DOHH2 (cell line): ENCODE results near the gene GRB2.

Experiments
- H3F3A ChIP-seq: fragments of 200-600 bp; sonication (generic), shearing (Covaris generic); 2 replicates; pipeline ENCODE4 v1.6.0; 2016; ENCODE audit warnings: antibody characterized with exemption, mild to moderate bottlenecking; ENCODE audit not compliant: control insufficient read depth, insufficient read depth
- H3K27ac ChIP-seq: fragments of 200-600 bp; sonication (generic); 2 replicates; pipeline ENCODE4 v1.5.1; 2014; ENCODE audit warnings: low read depth, mild to moderate bottlenecking, low read length, moderate library complexity
- H3K27me3 ChIP-seq: fragments of 200-600 bp; sonication (generic); 2 replicates; pipeline ENCODE4 v1.6.1; 2014; ENCODE audit warnings: mild to moderate bottlenecking, low read length, mixed read lengths; ENCODE audit not compliant: control insufficient read depth
- H3K36me3 ChIP-seq: fragments of 200-600 bp; sonication (generic); 2 replicates; pipeline ENCODE4 v1.6.1; 2014; ENCODE audit warnings: mild to moderate bottlenecking, low read length, moderate library complexity, mixed read lengths; ENCODE audit not compliant: control insufficient read depth
- H3K4me1 ChIP-seq: fragments of 200-600 bp; sonication (generic); 2 replicates; pipeline ENCODE4 v1.6.1; 2014; ENCODE audit warnings: mild to moderate bottlenecking, low read length, mixed read lengths; ENCODE audit not compliant: control insufficient read depth
- H3K4me2 ChIP-seq: fragments of 200-600 bp; sonication (generic); 2 replicates; pipeline ENCODE4 v1.6.0; 2014; ENCODE audit warnings: mild to moderate bottlenecking, low read length, moderate library complexity
- H3K4me3 ChIP-seq: fragments of 200-600 bp; sonication (generic); 2 replicates; pipeline ENCODE4 v1.5.1; 2014; ENCODE audit warnings: mild to moderate bottlenecking, low read length, mixed read lengths
- H3K79me2 ChIP-seq: fragments of 200-600 bp; sonication (generic); 2 replicates; pipeline ENCODE4 v1.6.1; 2014; ENCODE audit warnings: mild to moderate bottlenecking, low read length, mixed read lengths; ENCODE audit not compliant: control insufficient read depth
- H3K9me2 ChIP-seq: fragments of 200-600 bp; sonication (generic); replicated peaks from 2 replicates; pipeline ENCODE4 v1.6.1; 2014; ENCODE audit warnings: mild to moderate bottlenecking, low read length, mixed read lengths; ENCODE audit not compliant: control insufficient read depth
- H3K9me3 ChIP-seq: fragments of 200-600 bp; sonication (generic); 2 replicates; pipeline ENCODE4 v1.6.1; 2014; ENCODE audit warnings: antibody characterized with exemption, low read length, mixed read lengths; ENCODE audit not compliant: control insufficient read depth, insufficient read depth
- H4K20me1 ChIP-seq: fragments of 200-600 bp; sonication (generic); 2 replicates; pipeline ENCODE4 v1.6.0; 2014; ENCODE audit warnings: low read depth, mild to moderate bottlenecking, antibody characterized with exemption, low read length, moderate library complexity; ENCODE audit not compliant: control insufficient read depth, insufficient read depth
- EZH2phosphoT487 ChIP-seq: fragments of 200-600 bp; sonication (generic); IDR thresholded peaks from 2 replicates; pipeline ENCODE4 v1.6.1; 2017; ENCODE audit warnings: borderline replicate concordance, mild to moderate bottlenecking, antibody characterized with exemption, low read length, moderate library complexity, mixed read lengths
- TF ChIP-seq, protein P1 (sequence below): fragments of 200-600 bp; sonication (generic); IDR thresholded peaks from one replicate; pipeline ENCODE4 v1.5.1; 2014; ENCODE audit warnings: antibody characterized with exemption, mild to moderate bottlenecking, low read depth, low read length; ENCODE audit not compliant: poor library complexity, severe bottlenecking

The GRB2 gene

GRCh38 chr17:75373280-75373679 is 32.2 kb downstream of the GRB2 start:
- Histone ChIP-seq H3K4me2 (no peak overlapping the region), H3K9me3 (no peaks in the 10 kb centered on the region), H3K79me2 (peaks cover 99% of the 10 kb centered on the region), H3K27me3 (no peaks in the 10 kb centered on the region), H4K20me1 (peaks cover 33% of the 10 kb centered on the region), H3F3A (peaks cover 4% of the 10 kb centered on the region; the same call in 1 of the 2 replicates), H3K4me3 (no peak overlapping the region), H3K4me1 (peaks cover 79% of the 10 kb centered on the region), H3K27ac (no peak overlapping the region), H3K36me3 (peaks cover 65% of the 10 kb centered on the region), H3K9me2 (no peaks in the 10 kb centered on the region)
- TF ChIP-seq, protein P1, sequence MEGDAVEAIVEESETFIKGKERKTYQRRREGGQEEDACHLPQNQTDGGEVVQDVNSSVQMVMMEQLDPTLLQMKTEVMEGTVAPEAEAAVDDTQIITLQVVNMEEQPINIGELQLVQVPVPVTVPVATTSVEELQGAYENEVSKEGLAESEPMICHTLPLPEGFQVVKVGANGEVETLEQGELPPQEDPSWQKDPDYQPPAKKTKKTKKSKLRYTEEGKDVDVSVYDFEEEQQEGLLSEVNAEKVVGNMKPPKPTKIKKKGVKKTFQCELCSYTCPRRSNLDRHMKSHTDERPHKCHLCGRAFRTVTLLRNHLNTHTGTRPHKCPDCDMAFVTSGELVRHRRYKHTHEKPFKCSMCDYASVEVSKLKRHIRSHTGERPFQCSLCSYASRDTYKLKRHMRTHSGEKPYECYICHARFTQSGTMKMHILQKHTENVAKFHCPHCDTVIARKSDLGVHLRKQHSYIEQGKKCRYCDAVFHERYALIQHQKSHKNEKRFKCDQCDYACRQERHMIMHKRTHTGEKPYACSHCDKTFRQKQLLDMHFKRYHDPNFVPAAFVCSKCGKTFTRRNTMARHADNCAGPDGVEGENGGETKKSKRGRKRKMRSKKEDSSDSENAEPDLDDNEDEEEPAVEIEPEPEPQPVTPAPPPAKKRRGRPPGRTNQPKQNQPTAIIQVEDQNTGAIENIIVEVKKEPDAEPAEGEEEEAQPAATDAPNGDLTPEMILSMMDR: no peak
- no peak for TF ChIP-seq EZH2phosphoT487

- Histone ChIP-seq H3K36me3 (peaks cover 55% of the 10 kb centered on the region), H3K9me3 (no peaks in the 10 kb centered on the region), H3K4me2 (peak overlapping the region; percentile 40), H3K4me3 (0 out of 2 replicates have a peak overlapping the region, but pooled peaks have one; percentile 19), H3F3A (peaks cover 4% of the 10 kb centered on the region; the same call in 1 of the 2 replicates), H3K9me2 (no peaks in the 10 kb centered on the region), H3K4me1 (peaks cover 79% of the 10 kb centered on the region), H3K27me3 (no peaks in the 10 kb centered on the region), H3K27ac (no peak overlapping the region), H4K20me1 (peaks cover 33% of the 10 kb centered on the region), H3K79me2 (peaks cover 99% of the 10 kb centered on the region)
- TF ChIP-seq, protein P1: no peak
- no peak for TF ChIP-seq EZH2phosphoT487
Observed at GRCh38 chr17:75371981-75372380, 33.5 kb downstream of the GRB2 start.

DNA sequence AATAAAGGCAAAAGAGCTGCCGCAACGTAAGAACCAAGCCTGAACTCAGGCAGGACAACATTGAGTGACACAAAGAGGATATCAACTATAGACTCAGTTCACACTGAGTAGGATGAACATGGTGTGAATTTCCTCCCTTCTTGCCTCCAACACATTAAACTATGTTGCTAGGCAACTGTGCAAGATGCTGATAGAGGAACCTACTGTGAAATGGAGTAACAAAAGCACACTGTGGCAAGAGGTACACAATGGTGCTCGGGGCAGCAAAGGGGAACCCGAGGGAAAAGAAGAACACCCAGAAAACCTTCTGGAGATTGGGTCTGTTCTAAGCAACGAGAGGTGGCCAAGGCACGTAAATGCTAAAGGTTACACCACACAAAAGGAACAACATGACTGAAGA is 34.1 kb downstream of the GRB2 start:
- H3K27ac ChIP-seq: no peak overlapping the region
- peaks cover 79% of the 10 kb centered on the region for H3K4me1 ChIP-seq

More for the DNA sequence above, 34.1 kb downstream of the GRB2 start:
- Histone ChIP-seq H3K27me3 (no peaks in the 10 kb centered on the region), H3K9me2 (no peaks in the 10 kb centered on the region), H3K79me2 (peaks cover 99% of the 10 kb centered on the region), H3K9me3 (no peaks in the 10 kb centered on the region), H3F3A (peaks cover 4% of the 10 kb centered on the region; the same call in 1 of the 2 replicates), H3K36me3 (peaks cover 49% of the 10 kb centered on the region), H3K4me2 (no peak overlapping the region), H3K4me3 (no peak overlapping the region), H4K20me1 (peaks cover 33% of the 10 kb centered on the region)
- TF ChIP-seq EZH2phosphoT487: no peak
- TF ChIP-seq, protein P1: no peak
